Measurements from ENCODE around the gene HOXA6.
A peak's percentile ranks its signal among the peaks of the same experiment; 100 is the strongest.

HOXA6 gene

DNA sequence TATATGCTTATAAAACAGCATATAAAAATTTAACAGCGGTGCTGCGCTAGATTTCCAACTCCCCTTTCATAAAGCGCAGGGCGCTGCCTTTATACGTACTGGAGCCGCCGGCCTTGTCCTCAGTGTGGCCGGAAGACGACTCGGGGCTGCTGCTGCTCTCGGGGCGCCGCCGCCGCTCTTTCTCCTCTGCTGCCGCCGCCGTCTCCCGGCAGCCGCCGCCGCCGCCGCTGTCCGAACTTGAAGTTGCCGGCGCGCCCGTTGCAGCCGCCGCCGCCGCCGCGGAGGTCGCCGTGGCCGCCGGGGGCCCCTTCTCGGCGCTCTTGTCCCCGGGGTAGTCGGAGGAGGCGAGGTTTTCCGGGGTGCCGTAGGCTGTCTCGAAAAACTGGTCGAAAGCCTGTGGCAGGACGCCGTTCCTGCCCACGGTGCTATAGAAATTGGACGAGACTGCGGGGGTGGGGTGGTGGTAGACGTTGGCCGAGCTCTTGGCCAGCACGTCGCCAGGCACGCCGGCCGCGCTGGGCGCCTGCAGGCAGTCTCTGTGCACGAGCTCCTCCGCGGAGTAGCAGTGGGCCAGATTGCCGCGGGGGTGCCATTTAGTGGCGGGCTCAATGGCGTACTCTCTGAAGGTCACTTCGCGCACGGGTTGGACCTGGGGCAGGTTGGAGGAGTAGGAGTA lies 36.9 kb upstream of the HOXA6 start:
- DNase-seq: no peak

DNA sequence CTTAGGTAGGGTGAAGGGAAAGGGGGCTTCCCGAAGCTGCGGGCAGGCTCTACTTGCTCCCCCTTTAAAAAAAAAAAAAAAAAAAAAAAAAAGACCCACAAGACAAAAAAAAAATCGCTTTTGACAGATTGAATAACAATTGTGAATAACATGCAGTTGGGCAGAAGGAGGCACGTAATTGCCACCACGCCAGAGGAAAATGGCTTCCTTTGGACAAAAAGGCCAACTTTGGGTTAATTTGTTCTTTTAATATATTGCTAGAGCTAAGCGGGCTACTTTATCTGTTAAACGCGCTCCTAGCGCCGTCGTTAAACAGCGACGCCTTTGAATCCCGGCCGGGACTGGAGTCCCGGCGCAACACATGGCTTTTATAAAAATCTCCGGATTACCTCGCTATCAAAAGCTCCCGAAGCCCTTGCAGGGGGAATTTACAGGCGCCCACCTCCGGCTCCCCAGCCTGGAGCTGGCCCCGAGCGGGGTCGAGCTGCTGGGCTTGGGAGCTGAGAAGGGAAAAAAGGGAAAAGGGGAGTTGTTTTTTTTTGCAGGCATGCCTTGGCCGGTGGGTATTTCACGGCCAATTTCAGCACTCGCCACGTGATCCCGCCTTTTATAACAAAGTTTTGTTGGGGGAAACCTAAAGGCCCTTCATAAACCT lies 36.2 kb upstream of the HOXA6 start:
- DNase-seq: no peak

DNA sequence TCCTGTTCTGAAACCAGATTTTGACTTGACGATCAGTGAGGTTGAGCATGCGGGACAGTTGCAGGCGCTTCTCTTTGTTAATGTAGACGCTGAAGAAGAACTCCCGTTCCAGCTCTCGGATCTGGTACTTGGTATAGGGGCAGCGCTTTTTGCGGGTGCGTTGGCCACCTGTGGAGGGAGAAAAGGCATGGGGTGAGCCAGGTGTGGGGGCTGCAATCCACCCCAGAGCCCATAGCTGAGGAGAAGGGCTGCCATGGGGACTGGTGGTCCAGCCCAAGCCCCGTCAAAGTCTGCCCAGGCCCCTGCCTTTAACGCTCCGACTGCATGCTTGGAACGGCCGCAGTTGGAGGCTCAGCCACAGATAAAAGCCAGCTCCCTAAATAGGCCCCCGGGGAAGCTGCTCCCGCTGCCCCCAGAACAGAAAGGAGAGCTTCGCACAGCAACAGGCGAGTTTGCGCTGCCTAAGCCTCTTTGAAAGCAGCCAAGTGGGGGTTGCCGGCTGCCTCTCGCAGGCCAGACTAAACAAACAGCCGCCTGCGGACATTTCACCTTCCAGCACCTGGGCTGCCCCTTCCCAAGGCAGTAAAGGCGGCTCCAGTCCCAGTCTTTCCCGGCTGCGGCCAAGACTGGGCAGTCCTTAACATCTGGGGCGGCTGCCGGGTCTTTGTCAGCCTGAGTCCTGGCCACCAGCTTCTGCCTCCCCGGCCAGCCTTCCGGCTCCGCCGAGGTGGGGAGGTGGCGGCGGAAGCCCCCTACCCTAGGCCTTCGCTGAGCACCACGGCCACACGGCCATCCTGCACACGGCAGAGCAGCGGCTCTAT lies 35.5 kb upstream of the HOXA6 start:
- no peak for DNase-seq

DNA sequence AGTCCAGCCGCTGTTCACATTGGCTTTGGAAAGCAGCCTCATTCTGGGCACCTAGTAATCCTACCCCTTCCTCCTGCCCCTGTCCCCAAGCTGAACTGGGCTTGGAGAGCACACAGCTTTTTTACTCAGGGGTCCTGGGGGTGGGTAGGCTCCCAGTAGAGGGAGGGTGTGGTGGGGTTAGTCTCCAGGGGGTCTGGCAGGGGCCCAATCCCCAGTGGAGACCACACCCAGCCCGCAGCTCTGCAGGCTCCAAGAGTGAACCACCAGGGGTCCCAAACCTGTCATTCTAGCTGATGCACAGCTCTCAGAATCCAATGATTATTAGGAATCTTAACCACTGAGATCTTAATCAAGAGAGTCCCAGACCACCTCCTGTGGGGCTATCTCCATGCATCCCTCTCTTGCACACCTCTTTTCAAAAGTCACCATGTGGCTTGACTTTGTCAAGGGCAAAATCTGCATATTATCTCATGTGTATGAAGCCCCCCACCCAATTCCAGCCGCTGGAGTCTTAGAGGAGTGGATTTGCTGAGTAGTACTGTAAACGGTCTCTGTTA lies 34.8 kb upstream of the HOXA6 start:
- DNase-seq: no peak

DNA sequence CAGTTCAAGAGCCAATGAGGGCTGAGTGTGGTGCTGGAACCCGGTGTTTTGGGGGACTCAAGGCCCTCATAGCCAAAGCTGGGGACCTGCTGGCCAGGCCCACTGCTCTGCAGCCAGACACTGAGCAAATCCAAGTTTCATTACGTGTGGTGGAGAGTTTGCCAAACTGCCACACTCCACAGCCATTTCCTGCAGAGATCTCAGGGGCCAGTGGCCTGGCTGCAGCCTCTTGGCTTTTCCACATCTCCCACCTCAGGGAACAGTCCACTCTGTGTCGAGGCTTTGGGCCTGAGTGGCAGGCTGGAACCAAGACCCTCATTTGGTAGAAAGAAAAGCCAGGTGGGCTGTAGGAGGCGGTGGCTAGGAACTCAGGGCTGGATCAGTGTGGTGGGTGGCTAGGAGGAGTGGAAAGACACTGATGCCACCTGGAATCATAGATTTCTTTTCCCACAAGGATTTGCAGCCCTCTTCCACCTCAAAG lies 34.3 kb upstream of the HOXA6 start:
- no peak for DNase-seq

DNA sequence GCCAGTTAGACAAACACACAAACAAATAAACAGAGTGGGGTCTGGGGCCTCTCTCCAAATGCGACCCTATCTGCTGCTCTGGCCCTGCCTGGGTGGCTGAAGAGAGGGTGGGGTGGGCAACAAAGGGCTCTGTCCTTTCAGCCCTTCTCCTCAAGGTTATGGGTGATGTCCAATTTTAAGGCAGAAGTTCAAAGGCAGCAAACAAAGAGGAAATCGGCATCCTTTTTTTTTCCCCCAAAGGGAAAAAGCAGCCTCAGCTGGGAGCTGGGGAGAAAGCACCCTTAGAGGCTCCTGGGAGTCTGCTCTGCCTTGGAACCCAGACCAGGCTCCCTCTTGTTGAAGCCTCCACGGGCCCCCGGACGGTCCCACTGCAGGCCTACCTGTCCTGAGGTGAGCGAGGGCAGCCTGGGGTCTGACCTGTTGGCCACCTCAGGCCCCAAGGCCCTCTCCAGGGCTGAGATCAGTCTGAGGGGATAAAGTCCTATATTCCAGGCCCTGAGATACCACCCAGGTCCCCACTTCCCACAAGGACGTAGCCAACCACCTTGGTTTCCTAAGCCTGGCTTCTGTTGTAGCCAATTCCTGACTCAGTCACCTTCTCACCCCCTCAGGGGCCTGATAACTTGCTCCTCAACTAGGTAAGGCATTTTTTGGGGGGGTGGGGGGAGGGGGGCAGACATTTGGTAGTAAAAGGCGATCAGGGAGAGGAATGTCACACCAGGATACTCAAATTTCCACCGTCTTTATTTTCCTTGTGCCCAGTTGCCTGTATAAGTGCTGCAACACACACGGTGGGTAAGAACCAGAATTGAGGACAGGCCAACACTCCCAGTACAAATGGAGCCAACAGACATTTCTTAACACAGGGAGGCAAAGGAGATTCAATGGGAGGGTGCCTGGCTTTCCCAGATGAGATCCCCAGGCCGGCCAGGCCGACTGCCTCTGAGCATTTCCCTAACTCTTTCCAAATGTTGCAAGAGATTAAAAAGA lies 33.2 kb upstream of the HOXA6 start:
- no peak for DNase-seq

DNA sequence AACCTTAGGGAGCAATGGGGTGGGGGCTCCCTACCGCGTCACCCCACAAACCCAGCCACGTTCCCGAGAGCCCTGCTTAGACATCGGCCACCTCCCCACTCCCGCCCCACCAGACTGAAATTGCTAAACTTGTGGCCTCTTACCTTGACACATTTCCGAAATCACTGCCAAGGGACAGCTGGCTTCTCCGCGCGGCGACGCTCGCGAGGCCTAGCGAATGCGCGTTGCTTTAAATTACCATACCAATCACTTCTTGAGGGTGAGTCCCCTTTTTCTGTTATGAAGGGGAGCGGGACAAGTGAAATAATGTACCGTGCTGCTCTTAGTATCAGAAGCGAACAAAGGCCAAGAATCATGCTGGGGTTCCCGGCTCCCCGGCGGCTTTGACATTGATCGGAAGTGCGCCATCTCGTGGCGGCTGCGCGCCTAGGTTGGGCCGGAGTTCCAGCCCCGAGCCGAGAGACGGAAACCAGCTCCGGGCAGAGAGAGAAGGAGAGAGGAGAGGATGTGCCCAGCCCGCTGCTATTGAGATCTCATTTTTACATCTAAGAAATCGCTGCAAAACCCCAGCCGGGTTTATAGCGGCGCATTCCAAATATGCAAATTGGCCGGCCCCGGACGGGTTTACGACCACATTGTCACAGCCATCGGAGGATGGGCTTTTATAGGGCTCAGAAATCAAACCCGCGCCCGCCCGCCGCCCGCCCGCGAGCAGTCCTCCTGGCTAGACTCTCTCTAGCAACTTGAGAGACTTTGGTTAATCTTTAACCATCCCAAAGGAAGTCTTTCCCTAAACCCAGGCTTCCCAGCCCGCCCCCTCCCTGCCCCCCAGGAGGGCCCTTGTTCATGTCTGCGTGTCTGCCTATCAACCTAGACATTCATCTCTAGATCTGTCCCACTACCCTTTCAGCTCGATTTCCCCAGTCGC lies 32.2 kb upstream of the HOXA6 start:
- peak; percentile 68 for DNase-seq

DNA sequence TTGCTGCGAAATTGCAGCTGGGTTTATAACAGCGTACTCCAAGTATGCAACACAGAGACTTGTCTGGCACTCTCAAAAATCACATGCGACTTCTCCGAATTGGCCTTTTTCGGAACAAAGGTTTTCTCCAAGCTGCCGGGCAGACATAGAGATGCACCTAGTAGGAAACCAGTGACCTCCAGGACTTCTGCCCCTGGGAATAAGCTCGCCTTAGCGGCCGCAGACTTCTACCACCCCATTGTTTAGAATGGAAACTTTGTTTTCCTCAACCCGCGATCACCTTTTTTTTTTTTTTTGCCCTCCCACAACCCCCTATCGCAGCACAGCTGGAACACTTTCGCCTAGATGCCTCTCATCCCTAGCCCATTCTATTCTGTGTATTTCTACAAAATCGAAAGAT lies 31.5 kb upstream of the HOXA6 start:
- DNase-seq: no peak

DNA sequence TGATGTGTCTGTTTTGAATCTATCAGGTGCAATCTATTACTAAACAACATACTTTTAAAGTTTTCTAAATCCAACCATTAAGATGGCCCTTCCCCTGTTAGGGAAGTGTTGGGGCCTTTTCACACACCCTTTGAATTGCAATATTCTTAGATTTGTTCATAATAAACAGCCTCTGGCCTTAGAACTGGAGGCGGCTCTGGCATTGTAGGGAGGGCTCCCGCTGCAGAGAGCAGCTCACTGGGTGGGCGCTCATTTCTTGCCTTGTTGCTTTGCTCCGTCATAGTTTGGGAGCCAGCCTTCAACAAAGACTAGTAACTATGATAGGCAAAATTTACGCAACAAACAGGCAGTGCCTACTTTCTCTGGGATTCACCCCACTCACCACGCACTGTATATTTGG lies 30.8 kb upstream of the HOXA6 start:
- no peak for DNase-seq

DNA sequence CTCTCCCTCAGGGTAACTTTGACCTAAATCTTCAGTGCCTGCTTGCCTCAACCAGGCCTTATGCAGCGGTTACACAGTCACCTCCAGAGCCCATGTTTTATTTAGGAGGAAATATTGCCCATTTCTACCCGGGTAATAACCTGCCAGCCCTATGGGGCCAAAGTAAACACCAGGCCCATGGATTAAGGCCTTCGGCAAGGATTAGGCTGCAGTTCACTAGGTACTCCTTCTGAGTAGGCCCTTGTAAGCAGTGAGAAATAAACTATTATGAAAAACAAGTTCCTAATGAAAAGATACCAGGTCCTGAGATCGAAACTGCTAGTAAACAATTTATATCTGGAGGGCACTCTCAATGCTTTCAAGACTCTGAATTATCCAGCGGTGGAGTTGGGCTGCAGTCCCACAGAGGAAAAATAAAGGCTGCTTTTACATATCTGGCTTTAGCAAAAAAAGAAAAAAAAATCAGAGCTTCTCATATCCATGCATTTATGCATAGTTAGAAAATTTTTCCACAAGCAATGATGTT lies 30.3 kb upstream of the HOXA6 start:
- DNase-seq: no peak

DNA sequence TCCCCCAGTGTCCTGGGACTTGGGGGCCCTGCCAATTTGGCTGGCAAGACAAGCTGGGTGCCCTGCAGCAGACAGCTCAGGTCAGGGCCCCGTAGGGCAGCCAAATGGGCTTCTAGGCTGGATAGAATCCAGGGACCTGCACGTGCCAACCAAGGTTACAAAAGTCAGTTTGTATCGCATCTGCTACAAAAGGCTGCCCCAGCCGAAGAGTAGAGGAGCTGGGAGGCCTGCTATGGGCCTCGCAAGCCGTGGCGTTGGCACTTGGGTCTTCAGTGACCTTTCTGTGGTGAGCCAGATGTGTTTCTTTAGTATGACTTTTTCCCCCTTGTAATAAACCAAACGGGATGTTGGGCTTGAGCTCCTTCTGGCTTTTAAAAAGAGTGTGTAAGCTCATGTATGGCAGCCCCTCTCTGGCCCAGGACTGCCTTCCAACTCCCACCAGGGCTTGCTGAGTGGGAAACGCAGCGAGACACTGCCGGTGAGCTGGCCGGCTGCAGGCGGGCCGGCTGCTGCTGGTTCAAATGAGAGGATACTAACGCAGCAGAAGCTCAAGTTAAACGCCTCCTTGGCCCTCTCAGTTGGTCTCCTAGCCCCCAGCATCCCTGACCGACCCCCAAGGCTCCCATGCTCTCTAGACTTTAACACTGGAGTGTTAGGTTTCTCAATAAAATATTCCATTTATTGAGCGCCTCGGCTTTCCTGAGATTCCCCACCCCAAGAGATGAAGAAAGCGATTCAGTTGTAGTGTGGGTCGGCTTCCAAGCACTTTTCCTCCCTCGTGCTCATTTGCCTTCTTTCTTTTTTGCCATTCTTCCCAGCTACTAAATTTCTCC lies 29.6 kb upstream of the HOXA6 start:
- DNase-seq: no peak

DNA sequence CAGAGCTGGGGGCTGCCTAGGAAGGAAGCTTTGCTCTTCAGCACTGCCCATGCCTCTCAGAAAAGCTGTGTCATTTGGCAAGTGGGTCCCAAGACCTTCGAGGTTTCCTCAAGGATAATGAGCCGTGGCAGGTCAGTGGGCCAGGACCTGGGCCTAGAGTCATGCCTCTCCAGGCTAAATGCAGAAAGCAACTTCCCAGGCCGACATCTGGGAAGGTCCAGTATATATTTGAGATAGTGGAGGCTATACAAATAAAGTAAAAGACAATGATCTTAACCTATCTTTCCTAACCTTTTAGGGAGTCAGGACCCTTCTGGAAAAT lies 28.9 kb upstream of the HOXA6 start:
- no peak for DNase-seq

DNA sequence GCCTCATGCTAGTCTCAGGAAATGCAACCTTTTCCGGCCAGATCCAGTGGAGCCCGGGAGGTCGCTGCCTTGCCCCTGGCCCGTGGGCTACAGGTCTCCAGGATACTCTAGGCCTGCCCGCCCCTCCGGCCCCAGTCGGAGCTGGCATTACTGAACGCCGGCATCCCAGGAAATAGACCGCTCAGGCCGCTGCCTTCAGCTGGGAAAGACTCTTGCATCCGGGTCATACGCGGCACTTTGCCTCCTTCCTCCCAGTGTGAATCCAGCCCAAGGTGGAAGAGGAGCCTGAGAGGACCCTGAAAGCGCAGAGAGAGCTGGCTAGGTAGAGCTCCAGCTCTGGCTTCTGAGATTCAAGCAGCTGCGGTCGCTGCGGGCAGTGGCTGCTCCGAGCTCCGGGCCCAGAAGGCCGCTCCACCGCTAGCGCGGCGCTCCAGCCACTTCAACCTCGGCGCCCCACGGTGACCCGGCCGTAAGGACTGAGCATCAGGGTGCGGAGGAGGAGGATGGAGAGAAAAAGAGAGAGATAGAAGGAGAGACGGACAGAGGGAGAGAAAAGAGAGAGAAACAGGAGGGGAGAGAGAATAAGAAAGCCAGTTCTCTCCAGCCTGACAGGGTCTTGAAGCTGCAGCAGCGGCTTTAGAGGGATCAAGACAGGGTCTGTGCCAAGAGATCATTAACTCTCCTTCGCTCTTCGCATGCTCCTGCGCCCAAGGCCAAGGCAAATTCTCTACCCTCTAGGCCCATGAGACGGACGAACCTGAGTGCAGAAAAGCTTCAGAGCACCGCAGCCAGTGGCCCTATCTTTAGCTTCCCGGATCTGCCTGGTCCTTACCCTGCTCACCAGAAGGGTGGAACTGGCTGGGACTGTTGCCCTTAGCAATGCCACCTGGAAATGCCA lies 28.3 kb upstream of the HOXA6 start:
- DNase-seq: no peak

DNA sequence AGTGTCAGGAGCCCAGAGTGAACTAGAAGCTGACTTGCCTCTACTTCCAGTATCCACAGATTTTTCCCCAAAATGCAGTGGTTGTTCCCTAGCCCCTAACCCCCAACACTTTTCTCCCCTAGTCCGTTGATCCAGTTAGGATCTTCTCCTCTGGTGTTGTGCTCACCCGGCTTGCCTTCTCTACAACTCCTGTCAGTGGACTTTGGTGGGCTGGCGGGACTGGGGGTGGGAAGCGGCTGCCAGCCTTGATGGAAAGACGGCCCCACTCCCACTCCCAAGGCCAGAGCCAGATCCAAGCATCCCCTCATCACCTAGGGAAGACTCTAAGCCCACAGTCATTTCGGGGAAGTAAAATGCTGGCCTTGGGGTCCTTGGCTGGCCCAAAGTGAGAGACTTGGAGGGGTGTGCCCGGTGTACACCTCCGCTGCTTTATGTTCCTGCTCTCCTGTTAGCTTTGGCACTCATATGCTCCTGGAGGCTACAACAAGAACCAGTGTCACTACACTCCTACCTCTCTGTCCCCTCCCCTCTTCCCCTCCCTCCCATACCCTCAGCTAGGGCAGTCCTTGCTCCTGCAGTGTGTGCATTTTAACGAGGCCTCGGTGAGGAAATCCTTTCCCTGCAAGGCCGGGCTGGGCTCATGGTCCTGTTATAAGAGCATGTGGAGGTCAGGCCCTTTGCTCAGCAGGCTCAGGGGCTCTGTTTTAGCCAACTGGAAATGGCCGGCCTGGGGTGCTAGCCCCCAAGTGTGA lies 27.5 kb upstream of the HOXA6 start:
- no peak for DNase-seq

DNA sequence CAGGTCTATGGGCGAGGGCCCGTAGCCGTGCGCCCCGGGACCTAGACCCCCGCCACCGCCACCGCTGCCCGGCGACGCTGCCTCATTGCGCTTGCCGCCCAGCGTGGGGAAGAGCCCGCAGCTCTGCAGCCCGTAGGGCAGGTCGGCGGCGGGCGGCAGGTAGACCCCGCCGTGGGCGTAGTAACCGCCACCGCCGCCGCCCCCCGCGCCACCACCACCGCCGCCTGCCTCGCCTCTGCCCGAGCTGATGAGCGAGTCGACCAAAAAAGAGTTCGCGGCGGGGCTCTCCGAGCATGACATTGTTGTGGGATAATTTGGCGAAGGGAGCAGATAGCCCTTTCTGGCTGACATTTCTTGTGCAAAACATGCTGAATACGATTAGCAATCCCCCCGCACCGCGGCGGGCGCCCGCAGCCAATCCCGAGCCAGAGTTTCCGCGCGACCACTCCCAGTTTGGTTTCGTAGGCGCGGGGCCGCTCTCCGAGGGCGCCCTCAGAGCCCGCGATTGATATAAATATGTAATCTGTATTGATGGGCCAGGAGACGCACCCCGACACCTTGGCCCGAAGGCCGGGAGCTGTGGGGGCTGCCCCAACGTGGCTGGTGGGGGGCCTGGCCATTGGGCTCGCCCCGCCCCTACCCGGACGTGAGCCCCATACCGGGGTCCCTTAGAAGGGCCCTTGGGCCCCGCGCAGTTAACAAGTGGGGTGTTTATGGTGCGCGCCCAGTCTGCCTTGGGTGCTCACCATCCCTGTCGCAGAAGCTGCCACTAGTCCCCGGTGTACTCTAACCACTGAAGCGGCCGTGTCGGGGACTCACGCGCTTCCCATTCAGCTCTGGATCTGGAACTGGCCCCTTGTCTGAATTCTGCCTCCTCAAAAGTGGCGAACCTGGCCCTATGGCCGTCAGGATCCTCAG lies 26.6 kb upstream of the HOXA6 start, which contains the start of gene HOXA10:
Gene HOXA10, minus strand, starts transcription at position 365 of the 918 bp plus-strand sequence. Its CDS starts 14 bp downstream, at position 351.
- no peak for DNase-seq

DNA sequence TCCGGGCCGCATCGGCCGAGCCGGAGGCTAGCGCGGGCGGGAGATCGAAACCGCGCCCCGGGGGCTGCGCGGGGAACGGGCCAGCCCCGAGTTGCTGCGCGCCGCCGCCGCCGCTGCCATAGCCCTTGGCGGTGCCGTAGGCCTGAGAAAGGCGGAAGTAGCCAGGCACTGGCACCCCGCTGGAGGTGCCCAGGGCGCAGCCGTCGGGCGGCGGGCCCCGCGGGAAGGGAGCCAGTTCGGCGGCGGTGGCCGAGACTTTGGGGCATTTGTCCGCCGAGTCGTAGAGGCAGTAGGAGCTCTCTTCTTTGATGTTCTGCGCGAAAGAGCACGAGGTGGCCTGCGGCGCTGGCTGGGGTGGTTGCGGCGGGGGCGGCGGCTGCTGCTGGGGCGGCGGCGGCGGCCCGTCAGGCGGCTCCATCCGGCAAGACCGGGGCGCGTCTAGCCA lies 26.0 kb upstream of the HOXA6 start:
- no peak for DNase-seq
